Right lobe of liver (tissue), 6 donors: ENCODE results near the gene CYB561A3. TPM values are rescaled to one million over a fixed set of nuclear protein-coding genes. Genes with fewer than 3 reads are reported as not detected.
A peak's percentile ranks its signal among the peaks of the same experiment; 100 is the strongest.

Source experiments
- ATAC-seq, 4 donors: fragments of 200-7000 bp; cut with Tn5 transposase; one replicate each; pipeline ENCODE4 v1.9.1; 2020; ENCODE audit warnings: mild to moderate bottlenecking in 4 of 4, moderate library complexity in 4 of 4
- DNase-seq, 3 donors: peaks; one replicate each; pipeline ENCODE4 v3.0.0-alpha.2; 2020
- H3K27ac ChIP-seq, 3 donors: fragments of 200-600 bp; one replicate each; pipeline ENCODE4 v1.8.0; 2022
- H3K27me3 ChIP-seq, 2 donors: fragments of 200-600 bp; one replicate each; pipeline ENCODE4 v1.8.0; 2022
- H3K36me3 ChIP-seq, 4 donors: fragments of 200-600 bp; sonication (generic) in 1 of 4; one replicate each; pipeline versions ENCODE4 v1.5.1 to v1.8.0; 2017 to 2022; ENCODE audit warnings: control low read depth in 1 of 4
- H3K4me1 ChIP-seq, 4 donors: fragments of 200-600 bp; sonication (generic) in 1 of 4; one replicate each; pipeline versions ENCODE4 v1.5.1 to v1.8.0; 2017 to 2022; ENCODE audit warnings: control low read depth in 1 of 4
- H3K4me3 ChIP-seq, 3 donors: fragments of 200-600 bp; one replicate each; pipeline ENCODE4 v1.8.0; 2022
- H3K9me3 ChIP-seq, 4 donors: fragments of 200-600 bp; sonication (generic) in 1 of 4; one replicate each; pipeline versions ENCODE4 v1.5.1 to v1.8.0; 2017 to 2022; ENCODE audit warnings: control low read depth in 1 of 4
- CTCF ChIP-seq, 4 donors: fragments of 200-600 bp in 3 of 4; fragments of 450-650 bp in 1 of 4; IDR thresholded peaks; one replicate each; pipeline versions ENCODE4 v1.5.1 to v1.8.0; 2016 to 2022; ENCODE audit warnings: antibody characterized with exemption in 4 of 4, mild to moderate bottlenecking in 2 of 4
- POLR2A ChIP-seq: fragments of 450-650 bp; IDR thresholded peaks from one replicate; pipeline ENCODE4 v1.6.1; 2017; ENCODE audit warnings: antibody characterized with exemption, mild to moderate bottlenecking
- WGBS: methylation state at CpG from one replicate; pipeline ENCODE4 v1.1.6; 2018; ENCODE audit warnings: low coverage, low lambda C conversion rate; ENCODE audit not compliant: insufficient coverage; ENCODE audit errors: missing lambda C conversion rate; 5-methylcytosine and 5-hydroxymethylcytosine counted together
- intact Hi-C, 2 donors: fragments of 100-400 bp; cut with DNase I; formaldehyde crosslinking; loops; one replicate each; pipeline versions ENCODE4 v1.11.2 to v1.14.1; 2022
- total RNA-seq, 6 experiments: library from RNA; depleted of rRNA in 2 of 6; stranded (reverse); fragments of >200 nt in 2 of 6; fragmentation: NEBNext Ultra II Directional in 3 of 6; extraction: Animal tissue kit (Norgen Biotek cat#: 25700) in 3 of 6; gene quantifications; one replicate each; pipeline versions ENCODE4 v1.1.0 to v1.2.4, GENCODE V29; 2016 to 2023
- donor health status: DM: no; HTN: yes; CAD: no.
- donor health status: DM: no; HTN: no; CAD: no.
- donor health status: DM: no; HTN: no; CAD: no.
- donor health status: DM: no; HTN: yes; CAD: no.
- donor health status: DM: no; HTN: yes; CAD: no.

Gene CYB561A3
- total RNA-seq, 6 experiments from 2014 or later: 25.6 to 41.8 (median 35.2) TPM

GRCh38 chr11:61350803-61351202, 10.9 kb downstream of the CYB561A3 start:
- H3K4me1 ChIP-seq: peaks cover 0 to 20% (median 0%) of the 10 kb centered on the region in 4 donors
- H3K27ac ChIP-seq: no peak overlapping the region
- H3K36me3 ChIP-seq: peaks cover 0 to 17% (median 2%) of the 10 kb centered on the region in 4 donors
- ATAC-seq (no peak), DNase-seq (no peak)
- TF ChIP-seq CTCF (IDR thresholded peaks at IDR 0.05) (no peak), POLR2A (no peak)
- no peak overlapping the region for H3K4me3 ChIP-seq
- no peaks in the 10 kb centered on the region for H3K9me3 ChIP-seq
- intact Hi-C loops: no loop called here
- 80% methylated on average over 1 of the region's 8 CpGs for WGBS
- no peaks in the 10 kb centered on the region for H3K27me3 ChIP-seq

- Histone ChIP-seq H3K9me3 (no peaks in the 10 kb centered on the region), H3K4me1 (peaks cover 0 to 20% (median 0%) of the 10 kb centered on the region in 4 donors), H3K27me3 (no peaks in the 10 kb centered on the region), H3K36me3 (peaks cover 0 to 17% (median 2%) of the 10 kb centered on the region in 4 donors), H3K27ac (no peak overlapping the region), H3K4me3 (no peak overlapping the region)
- DNase-seq (no peak), ATAC-seq (no peak)
- TF ChIP-seq CTCF (IDR thresholded peaks at IDR 0.05): no peak
- no peak for TF ChIP-seq POLR2A
- intact Hi-C loops: no loop called here
- no CpG with 5 or more reads among the region's 1 CpG for WGBS
Observed at GRCh38 chr11:61350336-61350735, 11.3 kb downstream of the CYB561A3 start.

GRCh38 chr11:61349916-61350315, 11.8 kb downstream of the CYB561A3 start:
- Histone ChIP-seq H3K36me3 (peaks cover 0 to 17% (median 2%) of the 10 kb centered on the region in 4 donors), H3K4me3 (no peak overlapping the region), H3K9me3 (no peaks in the 10 kb centered on the region), H3K27me3 (no peaks in the 10 kb centered on the region), H3K27ac (no peak overlapping the region), H3K4me1 (peaks cover 0 to 20% (median 0%) of the 10 kb centered on the region in 4 donors)
- intact Hi-C loops: no loop called here
- no peak for ATAC-seq
- TF ChIP-seq CTCF (IDR thresholded peaks at IDR 0.05) (no peak), POLR2A (no peak)
- 94% methylated on average over 4 of the region's 10 CpGs for WGBS
- DNase-seq: no peak

- TF ChIP-seq CTCF (IDR thresholded peaks at IDR 0.05) (no peak), POLR2A (no peak)
- Histone ChIP-seq H3K36me3 (peaks cover 0 to 17% (median 2%) of the 10 kb centered on the region in 4 donors), H3K27ac (no peak overlapping the region), H3K27me3 (no peaks in the 10 kb centered on the region), H3K4me3 (no peak overlapping the region), H3K9me3 (no peaks in the 10 kb centered on the region), H3K4me1 (peaks cover 0 to 19% (median 0%) of the 10 kb centered on the region in 4 donors)
- ATAC-seq: peak in 1 of 4 donors; percentile 3
- intact Hi-C loops: no loop called here
- WGBS: 60% methylated on average over 1 of the region's 12 CpGs
- DNase-seq: no peak
Observed at GRCh38 chr11:61349189-61349751, 12.4 kb downstream of the CYB561A3 start.
